GM18505 (cell line): ENCODE data around the gene ANAPC13.
A peak's percentile ranks its signal among the peaks of the same experiment; 100 is the strongest.

Source experiments
- ATAC-seq: cut with Tn5 transposase; IDR thresholded peaks from one replicate; pipeline ENCODE4 v1.9.1; 2021; ENCODE audit not compliant: unreplicated experiment
- POLR2A ChIP-seq: IDR thresholded peaks from 4 replicates; pipeline ENCODE4 v1.6.1; 2011; ENCODE audit warnings: borderline replicate concordance; ENCODE audit not compliant: insufficient read depth, insufficient read length; ENCODE audit errors: extremely low read depth

Gene ANAPC13

GRCh38 chr3:134495980-134496379 lies 10.2 kb upstream of the ANAPC13 start:
- no peak for ATAC-seq
- TF ChIP-seq POLR2A: no peak

GRCh38 chr3:134494495-134494894 lies 8.7 kb upstream of the ANAPC13 start:
- no peak for TF ChIP-seq POLR2A
- no peak for ATAC-seq

GRCh38 chr3:134487406-134487805 lies 1.6 kb upstream of the ANAPC13 start:
- no peak for ATAC-seq
- peak; percentile 36 for TF ChIP-seq POLR2A

GRCh38 chr3:134486577-134487041 lies 824 bp upstream of the ANAPC13 start:
- TF ChIP-seq POLR2A: no peak
- peak; percentile 9 for ATAC-seq

GRCh38 chr3:134485075-134485717 lies 589 bp downstream of the ANAPC13 start:
- no peak for ATAC-seq
- no peak for TF ChIP-seq POLR2A

GRCh38 chr3:134483195-134483900 lies 2.4 kb downstream of the ANAPC13 start:
- no peak for TF ChIP-seq POLR2A
- ATAC-seq: no peak

GRCh38 chr3:134482622-134483021 lies 3.2 kb downstream of the ANAPC13 start:
- no peak for ATAC-seq
- TF ChIP-seq POLR2A: no peak

- no peak for TF ChIP-seq POLR2A
- ATAC-seq: no peak
Measured at GRCh38 chr3:134481166-134481565, 4.6 kb downstream of the ANAPC13 start.

- no peak for TF ChIP-seq POLR2A
- ATAC-seq: no peak
Measured at GRCh38 chr3:134480546-134480945, 5.2 kb downstream of the ANAPC13 start.

GRCh38 chr3:134477938-134478337 lies 7.8 kb downstream of the ANAPC13 start:
- no peak for TF ChIP-seq POLR2A
- no peak for ATAC-seq

- no peak for ATAC-seq
- TF ChIP-seq POLR2A: no peak
Measured at GRCh38 chr3:134477002-134477401, 8.8 kb downstream of the ANAPC13 start.

- no peak for TF ChIP-seq POLR2A
- ATAC-seq: no peak
Measured at GRCh38 chr3:134476306-134476705, 9.5 kb downstream of the ANAPC13 start.

GRCh38 chr3:134474956-134475355 lies 10.8 kb downstream of the ANAPC13 start:
- no peak for TF ChIP-seq POLR2A

GRCh38 chr3:134473868-134474546 lies 11.8 kb downstream of the ANAPC13 start:
- ATAC-seq: no peak
- TF ChIP-seq POLR2A: no peak

More at GRCh38 chr3:134474956-134475355, 10.8 kb downstream of the ANAPC13 start:
- no peak for ATAC-seq
